ENCODE data around the gene TOX2.

TOX2 gene

GRCh38 chr20:43948455-43948854 is 33.8 kb downstream of the TOX2 start:
- TF ChIP-seq CTCF (IDR thresholded peaks at IDR 0.05; ENCODE audit: borderline replicate concordance, insufficient read depth, low read depth, low read length): no peak
- H3K4me3 ChIP-seq (ENCODE audit: low read depth, low read length): no peak overlapping the region

DNA sequence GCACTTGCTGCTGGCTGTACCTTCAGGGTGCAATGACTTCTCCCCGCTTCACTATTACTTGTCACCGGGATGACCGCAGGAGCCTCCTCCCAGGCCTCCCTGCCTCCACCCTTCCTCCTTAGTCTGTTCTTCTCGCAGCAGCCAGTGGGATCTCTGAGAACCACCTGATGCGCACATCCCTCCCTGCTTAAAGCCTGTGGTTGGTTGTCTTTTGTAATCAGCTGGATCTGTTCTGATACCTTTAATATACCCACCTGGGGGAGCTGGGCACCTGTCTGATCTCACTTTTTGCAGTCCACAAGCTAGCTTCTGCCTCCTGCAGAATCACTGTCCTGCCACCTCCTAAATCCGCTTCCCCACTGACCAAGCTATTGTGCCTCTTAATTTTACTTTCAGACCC is 34.6 kb downstream of the TOX2 start:
- no peak for TF ChIP-seq CTCF (IDR thresholded peaks at IDR 0.05; ENCODE audit: borderline replicate concordance, insufficient read depth, low read depth, low read length)
- no peak overlapping the region for H3K4me3 ChIP-seq (ENCODE audit: low read depth, low read length)

GRCh38 chr20:43949741-43950618 is 35.3 kb downstream of the TOX2 start:
- no peak overlapping the region for H3K4me3 ChIP-seq (ENCODE audit: low read depth, low read length)
- no peak for TF ChIP-seq CTCF (IDR thresholded peaks at IDR 0.05; ENCODE audit: borderline replicate concordance, insufficient read depth, low read depth, low read length)

DNA sequence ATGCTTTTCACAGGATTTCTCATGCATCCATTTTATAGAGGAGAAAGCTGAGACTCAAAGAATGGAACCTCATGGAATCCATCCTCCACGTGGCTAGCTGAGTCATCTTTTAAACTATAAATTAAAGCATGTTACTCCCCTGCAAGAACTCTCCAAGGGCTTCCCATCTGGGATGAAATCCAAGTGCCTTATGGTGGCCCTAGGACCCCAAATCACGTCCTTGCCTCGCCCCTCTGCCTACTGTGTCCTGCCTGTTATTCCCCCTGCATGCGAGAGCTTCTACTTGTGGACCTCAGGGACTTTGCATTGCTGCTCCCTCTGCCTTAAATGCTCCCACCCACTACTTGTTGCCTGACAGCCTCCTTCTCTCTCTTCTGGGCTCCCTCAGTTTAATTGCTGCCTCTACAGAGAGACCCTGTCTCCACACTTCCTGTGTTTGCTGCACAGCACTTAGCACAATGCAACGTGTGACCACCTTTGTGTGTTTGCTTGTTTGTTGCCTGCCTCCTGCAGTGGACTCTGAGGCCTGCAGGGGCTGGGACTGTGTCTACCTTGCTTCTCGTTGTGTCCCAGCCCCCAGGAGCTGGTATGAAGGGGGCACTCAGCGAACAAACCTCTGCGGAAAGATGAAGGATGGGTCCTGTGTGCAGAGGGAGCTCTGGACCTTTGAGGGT is 39.4 kb downstream of the TOX2 start:
- no peak for TF ChIP-seq CTCF (IDR thresholded peaks at IDR 0.05; ENCODE audit: borderline replicate concordance, insufficient read depth, low read depth, low read length)
- no peak overlapping the region for H3K4me3 ChIP-seq (ENCODE audit: low read depth, low read length)

DNA sequence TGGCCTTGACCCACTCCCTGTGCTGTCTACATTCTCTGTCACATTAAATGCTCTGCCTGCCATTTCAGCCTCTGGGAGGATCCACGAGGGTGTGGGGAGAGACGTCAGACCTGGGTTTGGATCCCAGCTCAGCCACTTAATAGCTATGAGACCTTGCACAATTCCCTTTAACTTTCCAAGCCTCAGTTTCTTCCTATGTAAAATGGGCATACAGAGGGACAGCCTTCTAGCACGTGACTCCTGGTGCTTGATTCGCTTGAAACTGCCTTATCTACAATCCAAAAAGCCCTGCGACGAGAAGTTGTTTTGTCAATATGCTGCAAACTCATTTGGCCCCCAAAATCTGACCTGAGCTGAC is 40.0 kb downstream of the TOX2 start:
- no peak for TF ChIP-seq CTCF (IDR thresholded peaks at IDR 0.05; ENCODE audit: borderline replicate concordance, insufficient read depth, low read depth, low read length)
- H3K4me3 ChIP-seq (ENCODE audit: low read depth, low read length): no peak overlapping the region

GRCh38 chr20:43955062-43955749 is 40.6 kb downstream of the TOX2 start:
- H3K4me3 ChIP-seq (ENCODE audit: low read depth, low read length): no peak overlapping the region
- no peak for TF ChIP-seq CTCF (IDR thresholded peaks at IDR 0.05; ENCODE audit: borderline replicate concordance, insufficient read depth, low read depth, low read length)

Data from GM12875 (cell line).